CD4-positive, CD25-positive, alpha-beta regulatory T cell (primary cell): ENCODE data around the gene SECTM1. TPM values are rescaled to one million over a fixed set of nuclear protein-coding genes. Genes with fewer than 3 reads are reported as not detected.
"Not testable (repeated sequence)": the region's sequence is repeated elsewhere in the genome, so short reads cannot be mapped to it uniquely, and the experiment has no call there.

Experiments
- ATAC-seq, 2 donors: fragments of 150-1000 bp; cut with Tn5 transposase; one replicate each; pipeline ENCODE4 v1.10.0; 2021; ENCODE audit warnings: low read depth in 2 of 2, moderate number of reproducible peaks in 2 of 2, moderate library complexity in 1 of 2
- DNase-seq, 3 donors: peaks; one replicate each; pipeline versions ENCODE4 v3.0.0 to v3.0.0-alpha.2; 2012 to 2022; ENCODE audit warnings: mixed read lengths in 1 of 3
- H3K27ac ChIP-seq: one replicate; pipeline ENCODE4 v1.7.0; 2013; ENCODE audit warnings: mild to moderate bottlenecking, low read length; ENCODE audit not compliant: insufficient read depth, poor library complexity, severe bottlenecking
- H3K27me3 ChIP-seq: one replicate; pipeline ENCODE4 v1.7.0; 2013; ENCODE audit warnings: low read length; ENCODE audit not compliant: control insufficient read depth, insufficient read depth
- H3K36me3 ChIP-seq: one replicate; pipeline ENCODE4 v1.7.0; 2013; ENCODE audit warnings: mild to moderate bottlenecking, low read length, moderate library complexity; ENCODE audit not compliant: control insufficient read depth, insufficient read depth
- H3K4me1 ChIP-seq: 2 replicates; pipeline ENCODE4 v1.7.0; 2013; ENCODE audit warnings: mild to moderate bottlenecking, low read length; ENCODE audit not compliant: insufficient read depth, control insufficient read depth, poor library complexity, severe bottlenecking
- H3K4me3 ChIP-seq: one replicate; pipeline ENCODE4 v1.7.0; 2013; ENCODE audit warnings: low read depth, mild to moderate bottlenecking, low read length, moderate library complexity
- H3K9me3 ChIP-seq, 2 experiments: 1 replicate in 1 of 2; 2 replicates in 1 of 2; pipeline ENCODE4 v1.7.0; 2013; ENCODE audit warnings: low read length in 2 of 2, mild to moderate bottlenecking in 1 of 2, moderate library complexity in 1 of 2; ENCODE audit not compliant: control insufficient read depth in 2 of 2
- H3K27ac Mint-ChIP-seq, 3 donors: one replicate each; pipeline ENCODE4 v1.8.0; 2020 to 2022; ENCODE audit warnings: mild to moderate bottlenecking in 3 of 3, mixed read lengths in 3 of 3, moderate library complexity in 2 of 3
- H3K27me3 Mint-ChIP-seq: one replicate; pipeline ENCODE4 v1.8.0; 2022; ENCODE audit warnings: mild to moderate bottlenecking, mixed read lengths
- H3K36me3 Mint-ChIP-seq: one replicate; pipeline ENCODE4 v1.8.0; 2020; ENCODE audit warnings: mixed read lengths
- H3K4me1 Mint-ChIP-seq, 4 donors: one replicate each; pipeline ENCODE4 v1.8.0; 2020 to 2022; ENCODE audit warnings: mixed read lengths in 4 of 4, mild to moderate bottlenecking in 1 of 4
- H3K4me3 Mint-ChIP-seq, 4 donors: one replicate each; pipeline ENCODE4 v1.8.0; 2020 to 2022; ENCODE audit warnings: mild to moderate bottlenecking in 4 of 4, mixed read lengths in 4 of 4, moderate library complexity in 3 of 4
- H3K9me3 Mint-ChIP-seq, 7 donors: one replicate each; pipeline ENCODE4 v1.8.0; 2020 to 2022; ENCODE audit warnings: mixed read lengths in 7 of 7, mild to moderate bottlenecking in 3 of 7, moderate library complexity in 2 of 7
- polyA plus RNA-seq, 4 donors: library from polyadenylated mRNA; unstranded; fragments of 300-500 nt; fragmentation: Illumina TruSeq; gene quantifications; one replicate each; pipeline ENCODE4 v1.2.3, GENCODE V29; 2021
- total RNA-seq: library from RNA; stranded (reverse); gene quantifications from one replicate; pipeline ENCODE4 v1.2.3, GENCODE V29; 2022

The SECTM1 gene
- total and polyA plus RNA-seq, 5 donors from 2014 or later: 0.38 to 0.91 (median 0.52) TPM

GRCh38 chr17:82361885-82362633, 28.5 kb upstream of the SECTM1 start:
- Mint-ChIP-seq H3K27ac (no peak overlapping the region), H3K27me3 (peaks cover 22% of the 10 kb centered on the region), H3K4me3 (no peak overlapping the region), H3K36me3 (no peaks in the 10 kb centered on the region), H3K9me3 (no peaks in the 10 kb centered on the region), H3K4me1 (peaks cover 0 to 7% (median 6%) of the 10 kb centered on the region in 4 donors)
- no peak for DNase-seq
- H3K4me1 ChIP-seq: no peaks in the 10 kb centered on the region
- H3K9me3 ChIP-seq: no peaks in the 10 kb centered on the region
- H3K27me3 ChIP-seq: peaks cover 3% of the 10 kb centered on the region
- ATAC-seq: no peak
- H3K4me3 ChIP-seq: no peak overlapping the region
- H3K27ac ChIP-seq: no peak overlapping the region
- no peaks in the 10 kb centered on the region for H3K36me3 ChIP-seq

- not testable (repeated sequence) for H3K4me3 ChIP-seq, H3K4me1 Mint-ChIP-seq, H3K4me3 Mint-ChIP-seq, H3K9me3 ChIP-seq, DNase-seq, H3K27ac ChIP-seq, H3K27me3 ChIP-seq, H3K27ac Mint-ChIP-seq, H3K4me1 ChIP-seq, H3K9me3 Mint-ChIP-seq, H3K36me3 ChIP-seq, ATAC-seq, H3K36me3 Mint-ChIP-seq
- H3K27me3 Mint-ChIP-seq: peaks cover 18% of the 10 kb centered on the region
These were observed 26.0 kb upstream of the SECTM1 start for GRCh38 chr17:82359451-82360074.

- no peak within 1 kb of the TSS for H3K4me3 ChIP-seq
- Mint-ChIP-seq H3K4me3 (no peak within 1 kb of the TSS), H3K36me3 (no peaks in the 10 kb centered on the region), H3K4me1 (peaks cover 0 to 7% (median 6%) of the 10 kb centered on the region in 4 donors), H3K9me3 (no peaks in the 10 kb centered on the region), H3K27ac (no peak within 1 kb of the TSS), H3K27me3 (peaks cover 16% of the 10 kb centered on the region)
- H3K27me3 ChIP-seq: peaks cover 3% of the 10 kb centered on the region
- ATAC-seq: peak in 1 of 2 donors; percentile 28
- no peaks in the 10 kb centered on the region for H3K9me3 ChIP-seq
- no peaks in the 10 kb centered on the region for H3K4me1 ChIP-seq
- H3K36me3 ChIP-seq: no peaks in the 10 kb centered on the region
- H3K27ac ChIP-seq: no peak within 1 kb of the TSS
- peak in 1 of 3 donors; percentile 47 for DNase-seq
These were observed 25.1 kb upstream of the SECTM1 start, which contains the start of gene TEX19 for GRCh38 chr17:82358465-82359350. Gene TEX19, plus strand, starts transcription at chr17:82359247. Its CDS starts 2,904 bp downstream, at chr17:82362151.

GRCh38 chr17:82357394-82357793, 23.8 kb upstream of the SECTM1 start:
- Histone ChIP-seq H3K27ac (no peak overlapping the region), H3K27me3 (peaks cover 3% of the 10 kb centered on the region), H3K4me1 (no peaks in the 10 kb centered on the region), H3K4me3 (no peak overlapping the region), H3K36me3 (no peaks in the 10 kb centered on the region), H3K9me3 (no peaks in the 10 kb centered on the region)
- DNase-seq (no peak), ATAC-seq (no peak)
- Mint-ChIP-seq H3K27me3 (peaks cover 13% of the 10 kb centered on the region), H3K36me3 (no peaks in the 10 kb centered on the region), H3K4me3 (no peak overlapping the region), H3K9me3 (no peaks in the 10 kb centered on the region), H3K27ac (no peak overlapping the region), H3K4me1 (peaks cover 0 to 7% (median 6%) of the 10 kb centered on the region in 4 donors)

GRCh38 chr17:82356845-82357355, 23.3 kb upstream of the SECTM1 start:
- H3K4me3 ChIP-seq: no peak overlapping the region
- ATAC-seq: no peak
- H3K36me3 ChIP-seq: no peaks in the 10 kb centered on the region
- peaks cover 2% of the 10 kb centered on the region for H3K4me1 ChIP-seq
- DNase-seq: no peak
- H3K27me3 ChIP-seq: peaks cover 3% of the 10 kb centered on the region
- Mint-ChIP-seq H3K9me3 (no peaks in the 10 kb centered on the region), H3K27me3 (peaks cover 11% of the 10 kb centered on the region), H3K4me1 (peaks cover 0 to 9% (median 6%) of the 10 kb centered on the region in 4 donors), H3K27ac (no peak overlapping the region), H3K4me3 (no peak overlapping the region), H3K36me3 (no peaks in the 10 kb centered on the region)
- H3K27ac ChIP-seq: no peak overlapping the region
- no peaks in the 10 kb centered on the region for H3K9me3 ChIP-seq

- no peak for DNase-seq
- H3K4me1 Mint-ChIP-seq: peaks cover 0 to 9% (median 6%) of the 10 kb centered on the region in 4 donors
- Histone ChIP-seq H3K27ac (no peak overlapping the region), H3K4me1 (peaks cover 2% of the 10 kb centered on the region), H3K4me3 (no peak overlapping the region), H3K36me3 (no peaks in the 10 kb centered on the region), H3K9me3 (no peaks in the 10 kb centered on the region), H3K27me3 (peaks cover 3% of the 10 kb centered on the region)
- no peak overlapping the region for H3K27ac Mint-ChIP-seq
- no peaks in the 10 kb centered on the region for H3K36me3 Mint-ChIP-seq
- H3K4me3 Mint-ChIP-seq: no peak overlapping the region
- H3K9me3 Mint-ChIP-seq: no peaks in the 10 kb centered on the region
- ATAC-seq: no peak
- peaks cover 9% of the 10 kb centered on the region for H3K27me3 Mint-ChIP-seq
These were observed 22.3 kb upstream of the SECTM1 start for GRCh38 chr17:82355770-82356427.

- Mint-ChIP-seq H3K4me3 (no peak overlapping the region), H3K9me3 (no peaks in the 10 kb centered on the region), H3K36me3 (no peaks in the 10 kb centered on the region), H3K4me1 (peaks cover 0 to 9% (median 6%) of the 10 kb centered on the region in 4 donors), H3K27ac (no peak overlapping the region), H3K27me3 (peaks cover 14% of the 10 kb centered on the region)
- ATAC-seq (no peak), DNase-seq (no peak)
- peaks cover 2% of the 10 kb centered on the region for H3K4me1 ChIP-seq
- no peaks in the 10 kb centered on the region for H3K36me3 ChIP-seq
- no peak overlapping the region for H3K27ac ChIP-seq
- H3K27me3 ChIP-seq: peaks cover 3% of the 10 kb centered on the region
- H3K4me3 ChIP-seq: no peak overlapping the region
- no peaks in the 10 kb centered on the region for H3K9me3 ChIP-seq
These were observed 21.3 kb upstream of the SECTM1 start for GRCh38 chr17:82354804-82355308.
